ENCODE data around the gene ATE1. TPM values are rescaled to one million over a fixed set of nuclear protein-coding genes. Genes with fewer than 3 reads are reported as not detected.

Gene ATE1
- total RNA-seq, 1 experiment from 2014 or later: 39.2 TPM

DNA sequence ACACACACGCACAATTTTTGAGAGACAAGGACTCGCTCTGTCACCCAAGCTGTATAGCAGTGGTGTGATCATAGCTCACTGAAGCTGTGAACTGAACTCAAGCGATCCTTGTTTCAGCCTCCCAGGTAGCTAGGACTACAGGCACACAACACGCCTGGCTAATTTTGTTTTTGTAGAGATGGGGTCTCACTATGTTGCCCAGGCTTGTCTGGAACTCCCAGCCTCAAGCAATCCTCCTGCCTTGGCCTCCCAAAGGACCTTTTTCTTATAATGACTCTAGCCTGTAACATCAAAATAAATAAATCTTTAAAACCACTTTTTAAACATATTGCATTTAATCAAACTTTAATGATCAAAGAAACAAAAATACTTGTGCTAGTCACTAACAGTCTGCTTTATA lies 188.7 kb downstream of the ATE1 start:
- no TSS peak for BruUV-seq (replicated peaks)
- ATAC-seq: no peak
- RAD21 ChIA-PET (ENCODE audit: low non-redundant PET in 1 of 2, low total read pairs in 2 of 2, uncharacterized antibody in 2 of 2, unreplicated experiment in 2 of 2): no interaction called here
- no peak overlapping the region for H3K27ac ChIP-seq (ENCODE audit: low read depth, low read length)
- no peaks in the 10 kb centered on the region for H3K9me2 ChIP-seq (ENCODE audit: insufficient read depth)
- intact Hi-C loops (cut with micrococcal nuclease): no loop called here
- POLR2A ChIA-PET: no interaction called here
- no peaks in the 10 kb centered on the region for H3K79me2 ChIP-seq (ENCODE audit: insufficient read depth, low read length)
- H4K20me1 ChIP-seq (ENCODE audit: insufficient read depth): no peaks in the 10 kb centered on the region
- H3K9ac ChIP-seq (ENCODE audit: low read length): no peak overlapping the region
- H2AFZ ChIP-seq (ENCODE audit: low read depth, low read length, poor library complexity, severe bottlenecking): no peak overlapping the region
- H3K4me2 ChIP-seq (ENCODE audit: low read length): no peak overlapping the region
- no peaks in the 10 kb centered on the region for H3K36me3 ChIP-seq (ENCODE audit: control insufficient read depth in 1 of 2, insufficient read depth in 2 of 2, low read length in 2 of 2)
- CTCF ChIA-PET: interaction anchor here (1.3 kb wide), 1 partner anchor 790 kb away, joined by 4 read pairs; no protein-coding TSS in a partner anchor
- H3K27me3 ChIP-seq (ENCODE audit: insufficient read depth, low read length): no peaks in the 10 kb centered on the region
- H3K4me1 ChIP-seq (ENCODE audit: control insufficient read depth in 1 of 2, insufficient read depth in 2 of 2, low read length in 2 of 2): no peaks in the 10 kb centered on the region
- no peak overlapping the region for H3K4me3 ChIP-seq (replicated peaks in 1 of 2; ENCODE audit: low read depth in 1 of 2, low read length in 2 of 2)
- no peak for DNase-seq (ENCODE audit: low read depth, low spot score)
- TF ChIP-seq, protein P1, sequence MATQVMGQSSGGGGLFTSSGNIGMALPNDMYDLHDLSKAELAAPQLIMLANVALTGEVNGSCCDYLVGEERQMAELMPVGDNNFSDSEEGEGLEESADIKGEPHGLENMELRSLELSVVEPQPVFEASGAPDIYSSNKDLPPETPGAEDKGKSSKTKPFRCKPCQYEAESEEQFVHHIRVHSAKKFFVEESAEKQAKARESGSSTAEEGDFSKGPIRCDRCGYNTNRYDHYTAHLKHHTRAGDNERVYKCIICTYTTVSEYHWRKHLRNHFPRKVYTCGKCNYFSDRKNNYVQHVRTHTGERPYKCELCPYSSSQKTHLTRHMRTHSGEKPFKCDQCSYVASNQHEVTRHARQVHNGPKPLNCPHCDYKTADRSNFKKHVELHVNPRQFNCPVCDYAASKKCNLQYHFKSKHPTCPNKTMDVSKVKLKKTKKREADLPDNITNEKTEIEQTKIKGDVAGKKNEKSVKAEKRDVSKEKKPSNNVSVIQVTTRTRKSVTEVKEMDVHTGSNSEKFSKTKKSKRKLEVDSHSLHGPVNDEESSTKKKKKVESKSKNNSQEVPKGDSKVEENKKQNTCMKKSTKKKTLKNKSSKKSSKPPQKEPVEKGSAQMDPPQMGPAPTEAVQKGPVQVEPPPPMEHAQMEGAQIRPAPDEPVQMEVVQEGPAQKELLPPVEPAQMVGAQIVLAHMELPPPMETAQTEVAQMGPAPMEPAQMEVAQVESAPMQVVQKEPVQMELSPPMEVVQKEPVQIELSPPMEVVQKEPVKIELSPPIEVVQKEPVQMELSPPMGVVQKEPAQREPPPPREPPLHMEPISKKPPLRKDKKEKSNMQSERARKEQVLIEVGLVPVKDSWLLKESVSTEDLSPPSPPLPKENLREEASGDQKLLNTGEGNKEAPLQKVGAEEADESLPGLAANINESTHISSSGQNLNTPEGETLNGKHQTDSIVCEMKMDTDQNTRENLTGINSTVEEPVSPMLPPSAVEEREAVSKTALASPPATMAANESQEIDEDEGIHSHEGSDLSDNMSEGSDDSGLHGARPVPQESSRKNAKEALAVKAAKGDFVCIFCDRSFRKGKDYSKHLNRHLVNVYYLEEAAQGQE (IDR thresholded peaks at IDR 0.05; ENCODE audit: low read depth): no peak
- no peak for TF ChIP-seq JUND (IDR thresholded peaks at IDR 0.05)
- TF ChIP-seq SP1 (IDR thresholded peaks at IDR 0.05; ENCODE audit: low read depth): no peak
- no peak for TF ChIP-seq FOSL1 (IDR thresholded peaks at IDR 0.05; ENCODE audit: low read depth)
- TF ChIP-seq EZH2 (IDR thresholded peaks at IDR 0.05): no peak
- TF ChIP-seq ZFX (IDR thresholded peaks at IDR 0.05): no peak
- no peaks in the 10 kb centered on the region for H3K9me3 ChIP-seq (ENCODE audit: control insufficient read depth in 1 of 2, insufficient read depth in 1 of 2, low read depth in 1 of 2, low read length in 2 of 2)

Measured in HCT116 (cell line).